SH-SY5Y (cell line): ENCODE measurements around the gene AP3B1.

Experiments
- GATA2 ChIP-seq: IDR thresholded peaks from 2 replicates; pipeline ENCODE4 v1.6.1; 2011; ENCODE audit warnings: mild to moderate bottlenecking, low read depth, low read length
- GATA3 ChIP-seq: IDR thresholded peaks from 2 replicates; pipeline ENCODE4 v1.6.1; 2011; ENCODE audit warnings: low read depth, mild to moderate bottlenecking, low read length, moderate library complexity

DNA sequence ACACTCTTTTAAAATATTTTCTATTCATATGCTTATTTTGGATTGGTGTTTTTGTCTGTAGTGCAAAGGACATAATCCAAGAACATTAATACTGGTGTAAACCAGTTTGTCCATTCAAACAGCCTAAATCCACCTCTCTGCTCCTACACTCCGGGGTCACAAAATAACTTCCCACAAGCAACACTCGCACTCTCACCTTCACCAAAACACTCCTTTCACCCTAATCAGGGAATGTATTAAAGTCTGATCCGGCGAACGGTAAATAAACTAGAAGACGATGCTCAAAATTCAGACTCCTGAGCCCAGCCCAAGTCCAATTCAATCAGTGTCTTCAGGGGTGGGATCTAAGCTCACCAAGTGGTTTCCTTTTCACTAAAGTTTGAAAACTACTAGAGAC is 649 bp downstream of the AP3B1 start:
- no peak for TF ChIP-seq GATA3
- no peak for TF ChIP-seq GATA2
